ENCODE measurements around the gene PARD3.

GRCh38 chr10:34845070-34845469, 30.0 kb upstream of the PARD3 start:
- TF ChIP-seq EZH2 (IDR thresholded peaks at IDR 0.05; ENCODE audit: insufficient read depth, poor library complexity, severe bottlenecking) (no peak), EZH2phosphoT487 (IDR thresholded peaks at IDR 0.05; ENCODE audit: insufficient read depth, low read depth) (no peak)
